ENCODE data around the gene RPS15A. TPM values are rescaled to one million over a fixed set of nuclear protein-coding genes. Genes with fewer than 3 reads are reported as not detected.

RPS15A gene
- total RNA-seq, 1 experiment from 2014 or later = 1,469 TPM

DNA sequence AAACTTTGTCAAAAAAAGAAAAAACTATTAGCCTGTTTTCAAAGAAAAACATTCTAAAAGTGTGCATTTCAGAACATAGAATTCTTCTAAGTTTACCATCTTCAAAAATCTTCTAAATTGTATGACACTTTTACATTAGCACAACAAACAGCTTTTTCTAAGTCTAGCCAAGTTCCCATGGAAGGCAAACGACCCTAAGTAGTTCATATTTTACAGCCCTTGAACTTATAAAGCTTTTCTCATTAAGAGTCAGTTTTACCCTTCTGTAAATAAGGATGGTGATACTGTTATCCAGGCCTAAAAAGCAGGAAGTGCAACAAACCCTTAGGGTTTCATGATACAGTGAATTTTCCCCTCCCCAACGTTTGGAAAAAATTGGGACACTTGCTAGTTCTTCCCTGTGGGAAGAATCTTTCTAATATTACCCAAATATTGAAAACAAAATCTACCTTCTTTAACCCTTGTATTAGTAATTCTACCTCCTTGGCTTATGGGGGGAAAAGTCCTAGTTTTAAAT, 15.2 kb upstream of the RPS15A start:
- POLR2A ChIA-PET = no interaction called here

DNA sequence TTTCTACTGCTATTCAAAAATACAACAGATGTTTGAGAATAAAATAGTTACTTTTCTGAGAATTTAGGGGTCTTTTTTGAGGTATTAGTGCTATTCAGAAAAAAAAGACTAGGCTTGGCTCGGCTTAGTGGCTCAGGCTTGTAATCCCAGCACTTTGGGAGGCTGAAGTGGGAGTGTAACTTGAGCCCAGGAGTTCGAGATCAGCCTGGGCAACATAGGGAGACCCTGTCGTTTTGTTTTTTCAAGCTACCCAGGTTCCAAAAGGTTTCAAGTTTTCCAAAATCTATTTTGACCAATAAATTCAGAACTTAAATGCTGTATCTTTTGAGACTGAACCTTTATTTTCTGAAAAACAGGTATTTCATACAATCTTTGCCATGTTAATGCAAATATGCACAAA, 14.4 kb upstream of the RPS15A start:
- intact Hi-C loops (cut with micrococcal nuclease; ENCODE audit: unreplicated experiment) = no loop called here
- Histone ChIP-seq H3K27me3 (replicated peaks; ENCODE audit: control insufficient read depth, insufficient read depth, low read length) (no peaks in the 10 kb centered on the region), H3K4me1 (peaks cover 10% of the 10 kb centered on the region), H3K4me3 (ENCODE audit: low read depth, low read length) (no peak overlapping the region), H3K36me3 (ENCODE audit: control insufficient read depth, insufficient read depth, low read length) (no peaks in the 10 kb centered on the region), H3K9me3 (no peaks in the 10 kb centered on the region)
- no peak for DNase-seq
- Mint-ChIP-seq H3K27me3 (ENCODE audit: insufficient read depth, unreplicated experiment) (peaks cover 2% of the 10 kb centered on the region), H3K4me3 (ENCODE audit: unreplicated experiment) (no peak overlapping the region), H3K9me3 (ENCODE audit: unreplicated experiment) (no peaks in the 10 kb centered on the region), H3K4me1 (ENCODE audit: low read depth, unreplicated experiment) (peaks cover 18% of the 10 kb centered on the region), H3K27ac (ENCODE audit: unreplicated experiment) (no peak overlapping the region), H3K36me3 (ENCODE audit: insufficient read depth, unreplicated experiment) (peaks cover 59% of the 10 kb centered on the region)
- ChIA-PET POLR2A (interaction anchor here (0.5 kb wide), 1 partner anchor 83 kb away, joined by 6 read pairs; no protein-coding TSS in a partner anchor), CTCF (no interaction called here)
- no TSS peak for BruUV-seq (replicated peaks)
- TF ChIP-seq, protein P1, sequence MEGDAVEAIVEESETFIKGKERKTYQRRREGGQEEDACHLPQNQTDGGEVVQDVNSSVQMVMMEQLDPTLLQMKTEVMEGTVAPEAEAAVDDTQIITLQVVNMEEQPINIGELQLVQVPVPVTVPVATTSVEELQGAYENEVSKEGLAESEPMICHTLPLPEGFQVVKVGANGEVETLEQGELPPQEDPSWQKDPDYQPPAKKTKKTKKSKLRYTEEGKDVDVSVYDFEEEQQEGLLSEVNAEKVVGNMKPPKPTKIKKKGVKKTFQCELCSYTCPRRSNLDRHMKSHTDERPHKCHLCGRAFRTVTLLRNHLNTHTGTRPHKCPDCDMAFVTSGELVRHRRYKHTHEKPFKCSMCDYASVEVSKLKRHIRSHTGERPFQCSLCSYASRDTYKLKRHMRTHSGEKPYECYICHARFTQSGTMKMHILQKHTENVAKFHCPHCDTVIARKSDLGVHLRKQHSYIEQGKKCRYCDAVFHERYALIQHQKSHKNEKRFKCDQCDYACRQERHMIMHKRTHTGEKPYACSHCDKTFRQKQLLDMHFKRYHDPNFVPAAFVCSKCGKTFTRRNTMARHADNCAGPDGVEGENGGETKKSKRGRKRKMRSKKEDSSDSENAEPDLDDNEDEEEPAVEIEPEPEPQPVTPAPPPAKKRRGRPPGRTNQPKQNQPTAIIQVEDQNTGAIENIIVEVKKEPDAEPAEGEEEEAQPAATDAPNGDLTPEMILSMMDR (IDR thresholded peaks at IDR 0.05; ENCODE audit: insufficient read depth in 1 of 2, low read depth in 1 of 2, low read length in 1 of 2, severe bottlenecking in 1 of 2, unreplicated experiment in 1 of 2) = no peak

More for the DNA sequence above, 15.2 kb upstream of the RPS15A start:
- intact Hi-C loops (cut with micrococcal nuclease; ENCODE audit: unreplicated experiment) = no loop called here
- H3K27me3 ChIP-seq (replicated peaks; ENCODE audit: control insufficient read depth, insufficient read depth, low read length) = no peaks in the 10 kb centered on the region
- H3K27ac Mint-ChIP-seq (ENCODE audit: unreplicated experiment) = no peak overlapping the region
- H3K4me1 Mint-ChIP-seq (ENCODE audit: low read depth, unreplicated experiment) = peaks cover 11% of the 10 kb centered on the region
- H3K9me3 ChIP-seq = no peaks in the 10 kb centered on the region
- DNase-seq = no peak
- TF ChIP-seq, protein P1 (IDR thresholded peaks at IDR 0.05; ENCODE audit: insufficient read depth in 1 of 2, low read depth in 1 of 2, low read length in 1 of 2, severe bottlenecking in 1 of 2, unreplicated experiment in 1 of 2) = no peak
- CTCF ChIA-PET = no interaction called here
- no TSS peak for BruUV-seq (replicated peaks)
- no peaks in the 10 kb centered on the region for H3K9me3 Mint-ChIP-seq (ENCODE audit: unreplicated experiment)
- H3K27me3 Mint-ChIP-seq (ENCODE audit: insufficient read depth, unreplicated experiment) = peaks cover 2% of the 10 kb centered on the region
- H3K4me3 Mint-ChIP-seq (ENCODE audit: unreplicated experiment) = no peak overlapping the region
- peaks cover 59% of the 10 kb centered on the region for H3K36me3 Mint-ChIP-seq (ENCODE audit: insufficient read depth, unreplicated experiment)
- H3K4me1 ChIP-seq = 0 out of 2 replicates have a peak, but pooled peaks cover 3% of the 10 kb centered on the region
- H3K4me3 ChIP-seq (ENCODE audit: low read depth, low read length) = no peak overlapping the region
- no peaks in the 10 kb centered on the region for H3K36me3 ChIP-seq (ENCODE audit: control insufficient read depth, insufficient read depth, low read length)

DNA sequence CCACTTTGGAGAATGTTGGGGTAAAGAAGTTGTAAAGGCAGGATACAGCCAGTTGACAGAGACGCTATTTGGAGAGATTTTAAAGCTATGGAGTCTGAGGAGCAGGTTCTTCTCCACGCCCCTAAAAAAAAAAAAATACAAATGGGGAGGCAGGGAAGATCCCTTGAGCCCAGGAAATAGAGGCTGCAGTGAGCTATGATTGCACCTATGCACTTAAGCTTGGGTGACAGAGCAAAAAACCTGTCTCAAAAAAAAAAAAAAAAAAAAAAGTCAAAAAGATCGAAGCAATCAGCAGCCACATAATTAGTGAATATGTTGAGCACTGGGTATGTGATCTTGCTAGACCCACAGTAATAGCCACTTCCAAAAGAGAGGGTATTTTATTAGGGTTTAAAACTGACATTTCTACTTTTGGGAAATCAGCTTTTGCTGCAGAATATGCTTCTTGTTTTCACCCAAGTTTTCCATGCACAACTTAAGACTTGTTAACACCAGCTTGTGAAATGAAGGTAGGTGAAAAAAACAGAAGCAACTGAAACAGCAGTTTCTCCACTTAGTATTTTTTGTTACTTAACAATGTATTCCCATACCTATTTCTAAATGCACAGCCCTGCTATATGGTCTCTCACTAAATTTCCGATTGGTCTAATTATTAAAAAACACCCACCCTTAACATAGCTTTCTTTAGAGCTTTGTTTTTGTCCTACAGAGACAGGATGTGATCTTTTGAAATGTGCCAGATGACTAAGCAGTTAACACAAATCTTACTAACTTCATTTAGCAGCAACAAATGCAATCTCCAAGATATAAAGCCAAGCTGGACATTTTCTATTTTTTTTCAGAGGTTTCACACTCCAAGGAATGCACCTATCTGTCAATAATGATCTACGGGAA, 13.7 kb upstream of the RPS15A start:
- Histone ChIP-seq H3K27me3 (replicated peaks; ENCODE audit: control insufficient read depth, insufficient read depth, low read length) (no peaks in the 10 kb centered on the region), H3K9me3 (no peaks in the 10 kb centered on the region), H3K4me3 (ENCODE audit: low read depth, low read length) (no peak overlapping the region), H3K4me1 (peaks cover 16% of the 10 kb centered on the region), H3K36me3 (ENCODE audit: control insufficient read depth, insufficient read depth, low read length) (no peaks in the 10 kb centered on the region)
- Mint-ChIP-seq H3K4me1 (ENCODE audit: low read depth, unreplicated experiment) (peaks cover 18% of the 10 kb centered on the region), H3K4me3 (ENCODE audit: unreplicated experiment) (no peak overlapping the region), H3K9me3 (ENCODE audit: unreplicated experiment) (no peaks in the 10 kb centered on the region), H3K36me3 (ENCODE audit: insufficient read depth, unreplicated experiment) (peaks cover 55% of the 10 kb centered on the region), H3K27ac (ENCODE audit: unreplicated experiment) (no peak overlapping the region), H3K27me3 (ENCODE audit: insufficient read depth, unreplicated experiment) (peaks cover 2% of the 10 kb centered on the region)
- no TSS peak for BruUV-seq (replicated peaks)
- TF ChIP-seq, protein P1 (IDR thresholded peaks at IDR 0.05; ENCODE audit: insufficient read depth in 1 of 2, low read depth in 1 of 2, low read length in 1 of 2, severe bottlenecking in 1 of 2, unreplicated experiment in 1 of 2) = no peak
- ChIA-PET POLR2A (interaction anchor here (0.5 to 0.6 kb wide), 2 partner anchors 83 to 181 kb away, joined by 3 to 6 read pairs; no protein-coding TSS in a partner anchor), CTCF (interaction anchor here (0.7 kb wide), 1 partner anchor 168 kb away, joined by 3 read pairs; no protein-coding TSS in a partner anchor)
- intact Hi-C loops (cut with micrococcal nuclease; ENCODE audit: unreplicated experiment) = no loop called here
- DNase-seq = no peak
